ENCODE results near the gene MED31. TPM values are rescaled to one million over a fixed set of nuclear protein-coding genes. Genes with fewer than 3 reads are reported as not detected.

Gene MED31
- total RNA-seq, 1 donor from 2014 or later: 18.2 TPM

DNA sequence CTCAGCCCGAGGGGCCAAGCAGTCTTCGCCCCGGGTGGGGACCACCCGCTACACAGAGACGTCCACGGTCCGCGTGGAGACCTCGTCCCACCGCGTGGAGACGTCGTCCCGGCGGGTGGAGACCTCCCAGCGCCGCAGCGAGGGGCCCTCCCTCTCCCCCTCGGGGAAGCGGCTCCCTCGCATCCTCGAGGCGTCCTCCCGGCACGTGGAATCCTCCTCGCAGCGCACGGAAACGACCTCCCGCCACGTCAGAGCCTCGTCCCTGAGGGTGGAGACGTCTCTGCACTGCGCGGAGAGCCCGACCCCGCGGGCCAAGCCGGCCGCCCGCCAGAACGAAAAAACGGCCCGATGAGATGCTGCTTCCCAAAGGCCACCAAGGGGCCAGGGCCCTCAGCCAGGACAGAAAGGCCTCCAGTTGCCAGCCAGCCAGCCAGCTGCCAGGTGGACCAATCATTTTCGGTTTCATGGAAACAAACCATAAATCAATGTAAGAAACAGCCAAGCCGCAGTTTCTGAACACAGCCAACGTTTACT, 581 bp upstream of the MED31 start:
- DNase-seq (ENCODE audit: low spot score, unreplicated experiment): no peak
- H3K4me3 Mint-ChIP-seq (ENCODE audit: low read depth): peak overlapping the region; percentile 35

DNA sequence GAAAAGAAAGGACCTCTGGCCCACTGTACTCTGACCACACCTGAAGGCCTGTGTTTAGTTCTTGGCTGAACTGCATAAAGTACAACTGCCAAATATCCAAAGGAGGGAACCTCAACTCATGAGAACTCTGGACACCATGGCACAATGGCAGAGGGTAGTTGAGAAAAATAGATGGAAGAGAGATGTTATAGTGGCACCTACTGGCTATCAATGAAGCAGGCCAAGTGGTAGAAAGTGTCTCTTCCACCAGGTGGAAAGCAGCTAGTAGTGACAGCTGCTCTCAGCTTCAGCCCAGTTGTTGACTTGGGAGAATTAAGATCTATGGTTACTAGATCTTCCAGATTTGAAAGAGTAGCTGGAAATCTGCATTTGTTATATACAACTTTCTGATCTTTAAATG, 3.2 kb downstream of the MED31 start:
- no peaks in the 10 kb centered on the region for H3K9me3 Mint-ChIP-seq (ENCODE audit: low read depth)
- H3K27ac Mint-ChIP-seq: no peak overlapping the region
- H3K4me3 Mint-ChIP-seq (ENCODE audit: low read depth): no peak overlapping the region
- TF ChIP-seq, protein P1, sequence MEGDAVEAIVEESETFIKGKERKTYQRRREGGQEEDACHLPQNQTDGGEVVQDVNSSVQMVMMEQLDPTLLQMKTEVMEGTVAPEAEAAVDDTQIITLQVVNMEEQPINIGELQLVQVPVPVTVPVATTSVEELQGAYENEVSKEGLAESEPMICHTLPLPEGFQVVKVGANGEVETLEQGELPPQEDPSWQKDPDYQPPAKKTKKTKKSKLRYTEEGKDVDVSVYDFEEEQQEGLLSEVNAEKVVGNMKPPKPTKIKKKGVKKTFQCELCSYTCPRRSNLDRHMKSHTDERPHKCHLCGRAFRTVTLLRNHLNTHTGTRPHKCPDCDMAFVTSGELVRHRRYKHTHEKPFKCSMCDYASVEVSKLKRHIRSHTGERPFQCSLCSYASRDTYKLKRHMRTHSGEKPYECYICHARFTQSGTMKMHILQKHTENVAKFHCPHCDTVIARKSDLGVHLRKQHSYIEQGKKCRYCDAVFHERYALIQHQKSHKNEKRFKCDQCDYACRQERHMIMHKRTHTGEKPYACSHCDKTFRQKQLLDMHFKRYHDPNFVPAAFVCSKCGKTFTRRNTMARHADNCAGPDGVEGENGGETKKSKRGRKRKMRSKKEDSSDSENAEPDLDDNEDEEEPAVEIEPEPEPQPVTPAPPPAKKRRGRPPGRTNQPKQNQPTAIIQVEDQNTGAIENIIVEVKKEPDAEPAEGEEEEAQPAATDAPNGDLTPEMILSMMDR (IDR thresholded peaks at IDR 0.05; ENCODE audit: unreplicated experiment): no peak
- DNase-seq (ENCODE audit: low spot score, unreplicated experiment): no peak
- H3K4me1 Mint-ChIP-seq (ENCODE audit: low read depth): peaks cover 16% of the 10 kb centered on the region
- H3K36me3 Mint-ChIP-seq (ENCODE audit: insufficient read depth): peaks cover 9% of the 10 kb centered on the region
- peaks cover 3% of the 10 kb centered on the region for H3K27me3 Mint-ChIP-seq

More for the DNA sequence above, 581 bp upstream of the MED31 start:
- peaks cover 29% of the 10 kb centered on the region for H3K27me3 Mint-ChIP-seq
- no peak overlapping the region for H3K27ac Mint-ChIP-seq
- TF ChIP-seq, protein P1 (IDR thresholded peaks at IDR 0.05; ENCODE audit: unreplicated experiment): no peak
- peaks cover 32% of the 10 kb centered on the region for H3K4me1 Mint-ChIP-seq (ENCODE audit: low read depth)
- no peaks in the 10 kb centered on the region for H3K9me3 Mint-ChIP-seq (ENCODE audit: low read depth)
- peaks cover 3% of the 10 kb centered on the region for H3K36me3 Mint-ChIP-seq (ENCODE audit: insufficient read depth)

DNA sequence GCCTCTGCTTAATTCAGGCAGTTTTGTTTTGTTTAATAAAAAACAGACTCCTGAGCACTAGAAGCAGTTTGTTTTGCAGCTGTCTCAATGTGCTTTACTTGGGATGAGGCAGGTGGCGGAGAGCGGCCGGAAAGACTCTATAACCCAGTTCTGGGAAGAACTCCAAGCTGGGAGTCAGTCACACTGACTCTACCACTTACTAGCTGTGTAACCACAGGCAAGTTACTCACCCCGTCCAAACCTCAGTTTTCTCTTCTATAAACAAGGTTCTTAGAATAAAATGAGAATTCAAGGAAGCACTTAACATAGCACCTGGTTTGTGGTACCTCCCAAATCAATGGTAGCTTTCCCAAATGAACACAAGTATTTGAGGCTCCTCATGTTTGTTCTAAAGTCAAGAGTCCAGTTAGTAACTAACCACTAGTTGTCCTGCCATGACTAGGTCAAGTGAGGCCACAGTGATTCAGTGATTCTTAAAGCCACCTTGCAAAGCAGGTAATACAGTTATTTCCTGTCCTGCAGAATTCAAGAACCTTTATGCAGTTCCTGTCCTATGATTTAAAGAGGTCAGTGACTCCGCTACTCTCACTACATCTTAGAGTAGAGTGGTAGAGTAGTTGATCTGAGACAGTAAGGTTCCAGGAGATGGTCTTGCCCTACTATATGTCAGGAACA, 7.8 kb downstream of the MED31 start:
- Mint-ChIP-seq H3K4me1 (ENCODE audit: low read depth) (peaks cover 18% of the 10 kb centered on the region), H3K4me3 (ENCODE audit: low read depth) (no peak overlapping the region), H3K9me3 (ENCODE audit: low read depth) (no peaks in the 10 kb centered on the region), H3K27ac (no peak overlapping the region), H3K36me3 (ENCODE audit: insufficient read depth) (peaks cover 6% of the 10 kb centered on the region), H3K27me3 (no peaks in the 10 kb centered on the region)
- no peak for DNase-seq (ENCODE audit: low spot score, unreplicated experiment)
- TF ChIP-seq, protein P1 (IDR thresholded peaks at IDR 0.05; ENCODE audit: unreplicated experiment): no peak

DNA sequence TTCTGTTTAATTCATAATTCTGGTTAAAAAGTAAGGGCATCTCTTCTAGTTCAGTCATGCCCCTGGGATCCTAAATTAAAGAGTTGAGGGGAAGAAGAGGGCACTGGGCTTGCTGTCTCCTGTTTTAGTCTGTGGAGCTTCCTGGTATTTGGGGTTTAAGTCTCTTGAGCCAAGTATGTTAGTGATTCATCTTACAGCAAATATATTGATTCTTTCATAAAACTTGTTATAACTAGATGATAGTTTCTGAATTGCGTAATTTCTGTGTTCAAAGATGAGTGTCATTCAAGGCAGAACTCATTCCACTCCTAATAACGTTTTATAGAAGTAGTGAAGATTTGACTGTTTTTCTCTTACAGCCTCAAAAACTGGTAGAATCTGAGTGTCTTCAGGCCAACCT, 8.8 kb downstream of the MED31 start:
- H3K9me3 Mint-ChIP-seq (ENCODE audit: low read depth): no peaks in the 10 kb centered on the region
- H3K27me3 Mint-ChIP-seq: no peaks in the 10 kb centered on the region

DNA sequence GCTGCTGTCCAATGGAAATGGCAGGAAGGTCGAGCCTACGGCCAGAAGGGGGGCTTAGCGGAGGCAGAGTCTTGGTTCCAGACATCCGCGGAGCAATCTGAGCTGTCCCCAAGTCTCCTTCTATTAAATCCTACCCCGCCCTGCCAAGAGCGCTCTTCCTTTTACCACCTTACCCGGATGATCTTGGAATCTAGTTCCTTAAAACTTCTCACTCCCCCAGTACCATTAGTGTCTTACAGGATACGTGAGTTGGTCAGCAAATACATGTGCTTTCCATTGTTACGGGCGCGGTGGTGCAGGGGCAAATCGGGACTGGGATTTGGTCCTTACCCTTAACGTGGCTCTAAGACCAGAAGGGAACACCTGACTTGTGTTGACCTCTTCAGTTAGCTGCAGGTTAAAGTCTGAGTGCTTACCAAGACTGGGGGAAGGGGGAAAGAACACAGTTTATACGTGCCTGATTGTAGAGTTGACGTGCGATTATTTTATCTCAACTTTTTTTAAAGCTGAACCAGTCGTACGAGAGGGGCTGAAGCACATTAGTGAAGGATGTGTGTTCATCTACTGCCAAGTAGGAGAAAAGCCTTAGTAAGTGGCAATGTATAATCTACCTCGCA, 10.1 kb downstream of the MED31 start:
- Mint-ChIP-seq H3K9me3 (ENCODE audit: low read depth) (no peaks in the 10 kb centered on the region), H3K27ac (peak overlapping the region; percentile 99), H3K4me1 (ENCODE audit: low read depth) (peaks cover 21% of the 10 kb centered on the region)

More for the DNA sequence above, 8.8 kb downstream of the MED31 start:
- H3K36me3 Mint-ChIP-seq (ENCODE audit: insufficient read depth): peaks cover 5% of the 10 kb centered on the region
- TF ChIP-seq, protein P1 (IDR thresholded peaks at IDR 0.05; ENCODE audit: unreplicated experiment): no peak
- no peak overlapping the region for H3K27ac Mint-ChIP-seq
- DNase-seq (ENCODE audit: low spot score, unreplicated experiment): no peak
- peak overlapping the region; percentile 14 for H3K4me3 Mint-ChIP-seq (ENCODE audit: low read depth)
- peaks cover 21% of the 10 kb centered on the region for H3K4me1 Mint-ChIP-seq (ENCODE audit: low read depth)

More for the DNA sequence above, 10.1 kb downstream of the MED31 start:
- Mint-ChIP-seq H3K36me3 (ENCODE audit: insufficient read depth) (peaks cover 5% of the 10 kb centered on the region), H3K4me3 (ENCODE audit: low read depth) (peak overlapping the region; percentile 95), H3K27me3 (no peaks in the 10 kb centered on the region)
- TF ChIP-seq, protein P1 (IDR thresholded peaks at IDR 0.05; ENCODE audit: unreplicated experiment): no peak
- DNase-seq (ENCODE audit: low spot score, unreplicated experiment): no peak

Data from progenitor cell of endocrine pancreas (in vitro differentiated cells).